PC-9 (cell line): ENCODE measurements around the gene STX16. TPM values are rescaled to one million over a fixed set of nuclear protein-coding genes. Genes with fewer than 3 reads are reported as not detected.

Experiments used
- BruUV-seq: library from RNA; stranded (reverse); fragments of 400-500 nt; replicated peaks from 2 replicates; lab custom pipeline; 2021; lab: Mats Ljungman, UMichigan
- CTCF ChIA-PET: fragments of 300-600 bp; sonication (Branson Sonifier 250); formaldehyde crosslinking; loops from one replicate; lab custom pipeline; 2022; ENCODE audit warnings: antibody characterized with exemption; lab: Charles Lee
- POLR2A ChIA-PET: fragments of 300-600 bp; sonication (Branson Sonifier 250); formaldehyde crosslinking; loops from one replicate; lab custom pipeline; 2022; ENCODE audit warnings: antibody characterized with exemption; ENCODE audit not compliant: unreplicated experiment; lab: Charles Lee
- DNase-seq, 2 experiments: peaks; one replicate each; pipeline versions ENCODE4 v3.0.0 to v3.0.0-alpha.2; 2015 to 2022; ENCODE audit warnings: mixed read lengths in 1 of 2
- H2AFZ ChIP-seq: fragments of 200-600 bp; sonication (generic); 2 replicates; pipeline ENCODE4 v1.8.1; 2017; ENCODE audit warnings: antibody characterized with exemption
- H3F3A ChIP-seq: fragments of 200-600 bp; sonication (generic); 2 replicates; pipeline ENCODE4 v1.8.1; 2017; ENCODE audit warnings: antibody characterized with exemption, mild to moderate bottlenecking, low read depth; ENCODE audit not compliant: insufficient read depth
- H3K27ac ChIP-seq: fragments of 200-600 bp; sonication (generic); 2 replicates; pipeline ENCODE4 v1.6.1; 2016; ENCODE audit warnings: mixed run types
- H3K27me3 ChIP-seq: fragments of 200-600 bp; sonication (generic); 2 replicates; pipeline ENCODE4 v1.6.1; 2016; ENCODE audit warnings: low read depth, mixed run types; ENCODE audit not compliant: insufficient read depth
- H3K36me3 ChIP-seq: fragments of 200-600 bp; sonication (generic); 2 replicates; pipeline ENCODE4 v1.6.1; 2016; ENCODE audit warnings: low read depth, mixed run types
- H3K4me1 ChIP-seq: fragments of 200-600 bp; sonication (generic); replicated peaks from 2 replicates; pipeline ENCODE4 v1.6.1; 2016; ENCODE audit warnings: mixed run types; ENCODE audit not compliant: insufficient read depth
- H3K4me2 ChIP-seq: fragments of 200-600 bp; sonication (generic); 2 replicates; pipeline ENCODE4 v1.6.1; 2017; ENCODE audit warnings: mixed run types
- H3K4me3 ChIP-seq: fragments of 200-600 bp; sonication (generic); 2 replicates; pipeline ENCODE4 v1.6.1; 2016; ENCODE audit warnings: mixed run types
- H3K79me2 ChIP-seq: fragments of 200-600 bp; sonication (generic); 2 replicates; pipeline ENCODE4 v1.6.1; 2017; ENCODE audit warnings: low read depth, mixed run types
- H3K9me2 ChIP-seq: fragments of 200-600 bp; sonication (generic); 2 replicates; pipeline ENCODE4 v1.8.1; 2017; ENCODE audit warnings: mild to moderate bottlenecking; ENCODE audit not compliant: insufficient read depth
- H3K9me3 ChIP-seq: fragments of 200-600 bp; sonication (generic); 2 replicates; pipeline ENCODE4 v1.8.1; 2016; ENCODE audit warnings: low read depth; ENCODE audit not compliant: insufficient read depth
- H4K20me1 ChIP-seq: fragments of 200-600 bp; sonication (generic); 2 replicates; pipeline ENCODE4 v1.8.1; 2017; ENCODE audit not compliant: insufficient read depth
- CTCF ChIP-seq: fragments of 200-600 bp; sonication (generic); conservative IDR thresholded peaks from 2 replicates; pipeline ENCODE4 v1.6.1; 2017; ENCODE audit warnings: mixed run types, antibody characterized with exemption, mild to moderate bottlenecking, moderate library complexity
- EZH2 ChIP-seq: fragments of 200-600 bp; sonication (generic); IDR thresholded peaks from 2 replicates; pipeline ENCODE4 v1.8.0; 2017; ENCODE audit warnings: antibody characterized with exemption, low read depth
- intact Hi-C: fragments of 100-400 bp; cut with micrococcal nuclease; formaldehyde crosslinking; loops from one replicate; pipeline ENCODE4 v1.10.0; 2022; ENCODE audit not compliant: unreplicated experiment
- total RNA-seq: library from RNA; stranded (reverse); gene quantifications from 2 replicates; pipeline ENCODE4 v1.2.3, GENCODE V29; 2021

STX16 gene
- total RNA-seq, 1 experiment from 2014 or later: 76.3 TPM

- ChIA-PET POLR2A (no interaction called here), CTCF (no interaction called here)
Measured at GRCh38 chr20:58710481-58711265, 59.6 kb downstream of the STX16 start.

GRCh38 chr20:58711266-58712051, 60.4 kb downstream of the STX16 start:
- H4K20me1 ChIP-seq: no peaks in the 10 kb centered on the region; the same call in 1 of the 2 replicates
- no peaks in the 10 kb centered on the region for H3K27me3 ChIP-seq
- H3K4me3 ChIP-seq: no peak overlapping the region
- ChIA-PET POLR2A (no interaction called here), CTCF (interaction anchor here (0.6 kb wide), 1 partner anchor 248 kb away, joined by 3 read pairs; no protein-coding TSS in a partner anchor)
- H2AFZ ChIP-seq: no peak overlapping the region
- no TSS peak for BruUV-seq
- H3K27ac ChIP-seq: no peak overlapping the region
- H3K9me3 ChIP-seq: no peaks in the 10 kb centered on the region
- intact Hi-C loops: no loop called here
- no peaks in the 10 kb centered on the region for H3F3A ChIP-seq
- DNase-seq: no peak
- no peak overlapping the region for H3K4me2 ChIP-seq
- H3K9me2 ChIP-seq: no peaks in the 10 kb centered on the region
- TF ChIP-seq EZH2 (no peak), CTCF (no peak)
- no peaks in the 10 kb centered on the region for H3K79me2 ChIP-seq
- H3K36me3 ChIP-seq: no peaks in the 10 kb centered on the region
- H3K4me1 ChIP-seq: no peaks in the 10 kb centered on the region

More at GRCh38 chr20:58710481-58711265, 59.6 kb downstream of the STX16 start:
- H4K20me1 ChIP-seq: no peaks in the 10 kb centered on the region; the same call in 1 of the 2 replicates
- no peak for DNase-seq
- H3K9me2 ChIP-seq: no peaks in the 10 kb centered on the region
- H3K27me3 ChIP-seq: no peaks in the 10 kb centered on the region
- TF ChIP-seq EZH2: no peak
- no peak for TF ChIP-seq CTCF
- no peak overlapping the region for H3K4me3 ChIP-seq
- no peaks in the 10 kb centered on the region for H3K36me3 ChIP-seq
- H3K27ac ChIP-seq: no peak overlapping the region
- BruUV-seq: no TSS peak
- no peaks in the 10 kb centered on the region for H3K4me1 ChIP-seq
- H3K4me2 ChIP-seq: no peak overlapping the region
- no peaks in the 10 kb centered on the region for H3F3A ChIP-seq
- no peak overlapping the region for H2AFZ ChIP-seq
- H3K79me2 ChIP-seq: no peaks in the 10 kb centered on the region
- no peaks in the 10 kb centered on the region for H3K9me3 ChIP-seq
- intact Hi-C loops: no loop called here

GRCh38 chr20:58712151-58712791, 61.2 kb downstream of the STX16 start:
- intact Hi-C loops: no loop called here
- BruUV-seq: no TSS peak

More at GRCh38 chr20:58712151-58712791, 61.2 kb downstream of the STX16 start:
- no peak for TF ChIP-seq EZH2
- TF ChIP-seq CTCF: no peak
- POLR2A ChIA-PET: no interaction called here
- H2AFZ ChIP-seq: no peak overlapping the region
- no peak overlapping the region for H3K4me2 ChIP-seq
- H3K27ac ChIP-seq: no peak overlapping the region
- H3K27me3 ChIP-seq: no peaks in the 10 kb centered on the region
- H3K36me3 ChIP-seq: no peaks in the 10 kb centered on the region
- H3K9me3 ChIP-seq: no peaks in the 10 kb centered on the region
- H3K9me2 ChIP-seq: no peaks in the 10 kb centered on the region
- DNase-seq: no peak
- H4K20me1 ChIP-seq: no peaks in the 10 kb centered on the region; the same call in 1 of the 2 replicates
- no peaks in the 10 kb centered on the region for H3K79me2 ChIP-seq
- H3K4me1 ChIP-seq: no peaks in the 10 kb centered on the region
- CTCF ChIA-PET: no interaction called here
- no peaks in the 10 kb centered on the region for H3F3A ChIP-seq
- H3K4me3 ChIP-seq: no peak overlapping the region
